Measurements from ENCODE around the gene DNAJC3. TPM values are rescaled to one million over a fixed set of nuclear protein-coding genes. Genes with fewer than 3 reads are reported as not detected.

The DNAJC3 gene
- total RNA-seq, 1 donor from 2014 or later, result 21.7 TPM

- H3K4me3 Mint-ChIP-seq, result no peak overlapping the region
- H3K27me3 Mint-ChIP-seq (ENCODE audit: low read depth), result no peaks in the 10 kb centered on the region
- H3K9me3 Mint-ChIP-seq, result no peaks in the 10 kb centered on the region
- H3K4me1 Mint-ChIP-seq, result peaks cover 2% of the 10 kb centered on the region
- TF ChIP-seq CTCF (IDR thresholded peaks at IDR 0.05; ENCODE audit: unreplicated experiment), result no peak
- no peak overlapping the region for H3K27ac Mint-ChIP-seq
- H3K36me3 Mint-ChIP-seq, result peaks cover 8% of the 10 kb centered on the region
- DNase-seq (ENCODE audit: low spot score in 2 of 2, unreplicated experiment in 2 of 2), result no peak
Measured at GRCh38 chr13:95706356-95706755, 29.4 kb downstream of the DNAJC3 start.

- Mint-ChIP-seq H3K4me3 (no peak overlapping the region), H3K4me1 (peaks cover 2% of the 10 kb centered on the region), H3K9me3 (no peaks in the 10 kb centered on the region), H3K27ac (no peak overlapping the region), H3K27me3 (ENCODE audit: low read depth) (no peaks in the 10 kb centered on the region), H3K36me3 (peaks cover 14% of the 10 kb centered on the region)
- no peak for TF ChIP-seq CTCF (IDR thresholded peaks at IDR 0.05; ENCODE audit: unreplicated experiment)
- DNase-seq (ENCODE audit: low spot score in 2 of 2, unreplicated experiment in 2 of 2), result no peak
Measured at GRCh38 chr13:95707035-95707434, 30.1 kb downstream of the DNAJC3 start.

- peaks cover 3% of the 10 kb centered on the region for H3K9me3 Mint-ChIP-seq
- peaks cover 2% of the 10 kb centered on the region for H3K4me1 Mint-ChIP-seq
- no peak for TF ChIP-seq CTCF (IDR thresholded peaks at IDR 0.05; ENCODE audit: unreplicated experiment)
- peaks cover 20% of the 10 kb centered on the region for H3K36me3 Mint-ChIP-seq
- DNase-seq (ENCODE audit: low spot score in 2 of 2, unreplicated experiment in 2 of 2), result no peak
- no peak overlapping the region for H3K4me3 Mint-ChIP-seq
- H3K27me3 Mint-ChIP-seq (ENCODE audit: low read depth), result no peaks in the 10 kb centered on the region
- H3K27ac Mint-ChIP-seq, result no peak overlapping the region
Measured at GRCh38 chr13:95707442-95708390, 30.8 kb downstream of the DNAJC3 start.

- TF ChIP-seq CTCF (IDR thresholded peaks at IDR 0.05; ENCODE audit: unreplicated experiment), result no peak
- no peak for DNase-seq (ENCODE audit: low spot score in 2 of 2, unreplicated experiment in 2 of 2)
- Mint-ChIP-seq H3K4me1 (peaks cover 2% of the 10 kb centered on the region), H3K4me3 (no peak overlapping the region), H3K27me3 (ENCODE audit: low read depth) (no peaks in the 10 kb centered on the region), H3K9me3 (peaks cover 10% of the 10 kb centered on the region), H3K36me3 (peaks cover 26% of the 10 kb centered on the region), H3K27ac (no peak overlapping the region)
Measured at GRCh38 chr13:95708391-95708774, 31.4 kb downstream of the DNAJC3 start.

- TF ChIP-seq CTCF (IDR thresholded peaks at IDR 0.05; ENCODE audit: unreplicated experiment), result no peak
- DNase-seq (ENCODE audit: low spot score in 2 of 2, unreplicated experiment in 2 of 2), result no peak
- no peak overlapping the region for H3K4me3 Mint-ChIP-seq
Measured at GRCh38 chr13:95708811-95709500, 32.0 kb downstream of the DNAJC3 start.

More at GRCh38 chr13:95708811-95709500, 32.0 kb downstream of the DNAJC3 start:
- peaks cover 2% of the 10 kb centered on the region for H3K4me1 Mint-ChIP-seq
- no peak overlapping the region for H3K27ac Mint-ChIP-seq
- H3K9me3 Mint-ChIP-seq, result peaks cover 12% of the 10 kb centered on the region
- H3K36me3 Mint-ChIP-seq, result peaks cover 32% of the 10 kb centered on the region
- H3K27me3 Mint-ChIP-seq (ENCODE audit: low read depth), result no peaks in the 10 kb centered on the region
